Stimulated activated CD4-positive, alpha-beta T cell treated with anti-CD3 and anti-CD28 coated beads, Interleukin-12 subunit alpha, Interleukin-12 subunit beta, amount 100 ng/mL, for 4 hours (primary cell): ENCODE results near the gene DHX40.
A peak's percentile ranks its signal among the peaks of the same experiment; 100 is the strongest.
"Not testable (repeated sequence)": the region's sequence is repeated elsewhere in the genome, so short reads cannot be mapped to it uniquely, and the experiment has no call there.

Source experiments
- DNase-seq: peaks from one replicate; pipeline ENCODE4 v3.0.0-alpha.2; 2020

DHX40 gene, protein sequence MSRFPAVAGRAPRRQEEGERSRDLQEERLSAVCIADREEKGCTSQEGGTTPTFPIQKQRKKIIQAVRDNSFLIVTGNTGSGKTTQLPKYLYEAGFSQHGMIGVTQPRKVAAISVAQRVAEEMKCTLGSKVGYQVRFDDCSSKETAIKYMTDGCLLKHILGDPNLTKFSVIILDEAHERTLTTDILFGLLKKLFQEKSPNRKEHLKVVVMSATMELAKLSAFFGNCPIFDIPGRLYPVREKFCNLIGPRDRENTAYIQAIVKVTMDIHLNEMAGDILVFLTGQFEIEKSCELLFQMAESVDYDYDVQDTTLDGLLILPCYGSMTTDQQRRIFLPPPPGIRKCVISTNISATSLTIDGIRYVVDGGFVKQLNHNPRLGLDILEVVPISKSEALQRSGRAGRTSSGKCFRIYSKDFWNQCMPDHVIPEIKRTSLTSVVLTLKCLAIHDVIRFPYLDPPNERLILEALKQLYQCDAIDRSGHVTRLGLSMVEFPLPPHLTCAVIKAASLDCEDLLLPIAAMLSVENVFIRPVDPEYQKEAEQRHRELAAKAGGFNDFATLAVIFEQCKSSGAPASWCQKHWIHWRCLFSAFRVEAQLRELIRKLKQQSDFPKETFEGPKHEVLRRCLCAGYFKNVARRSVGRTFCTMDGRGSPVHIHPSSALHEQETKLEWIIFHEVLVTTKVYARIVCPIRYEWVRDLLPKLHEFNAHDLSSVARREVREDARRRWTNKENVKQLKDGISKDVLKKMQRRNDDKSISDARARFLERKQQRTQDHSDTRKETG

GRCh38 chr17:59565171-59565958, at the start of gene DHX40:
Gene DHX40 (plus strand): TSS chr17:59565610. CDS start chr17:59565672, 62 bp downstream.
- DNase-seq = peak; percentile 95

DNA sequence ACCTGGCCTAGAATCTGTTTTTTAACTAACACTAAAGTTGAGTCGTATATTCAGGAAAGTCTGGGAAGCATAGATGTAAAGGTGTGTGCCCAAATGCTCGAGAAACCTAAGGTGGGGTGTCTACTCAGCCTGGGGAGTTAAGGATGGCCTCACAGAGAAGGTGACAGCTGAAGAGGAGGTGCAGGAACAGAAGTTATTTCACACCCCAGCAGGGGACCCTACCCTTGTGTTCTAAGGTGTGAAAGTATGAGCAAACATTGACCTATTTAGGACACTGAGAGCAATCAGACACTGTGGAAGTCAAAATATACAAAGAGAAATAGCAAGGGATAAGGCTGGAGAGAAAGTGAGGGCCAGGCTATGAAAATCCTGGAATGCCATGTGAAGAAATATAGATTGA, 49.0 kb upstream of the DHX40 start:
- DNase-seq = no peak

- DNase-seq = no peak
Measured at GRCh38 chr17:59519132-59519531, 46.3 kb upstream of the DHX40 start.

DNA sequence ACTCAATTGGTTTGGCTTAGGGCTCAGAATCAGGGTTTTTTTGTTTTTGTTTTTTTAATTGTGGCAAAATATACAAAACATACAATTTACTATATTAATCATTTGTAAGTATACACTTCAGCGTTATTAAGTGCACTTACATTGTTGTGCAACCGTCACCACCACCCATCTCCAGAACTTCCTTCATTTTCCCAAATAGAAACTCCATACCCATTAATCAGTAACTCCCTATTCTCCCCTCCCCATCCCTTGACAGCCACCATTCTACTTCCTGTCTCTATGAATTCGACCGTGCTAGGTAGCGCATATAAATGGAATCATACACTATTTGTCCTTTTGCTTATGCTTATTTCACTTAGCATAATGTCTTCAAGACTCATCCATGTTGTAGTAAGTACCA, 45.2 kb upstream of the DHX40 start:
- no peak for DNase-seq

DNA sequence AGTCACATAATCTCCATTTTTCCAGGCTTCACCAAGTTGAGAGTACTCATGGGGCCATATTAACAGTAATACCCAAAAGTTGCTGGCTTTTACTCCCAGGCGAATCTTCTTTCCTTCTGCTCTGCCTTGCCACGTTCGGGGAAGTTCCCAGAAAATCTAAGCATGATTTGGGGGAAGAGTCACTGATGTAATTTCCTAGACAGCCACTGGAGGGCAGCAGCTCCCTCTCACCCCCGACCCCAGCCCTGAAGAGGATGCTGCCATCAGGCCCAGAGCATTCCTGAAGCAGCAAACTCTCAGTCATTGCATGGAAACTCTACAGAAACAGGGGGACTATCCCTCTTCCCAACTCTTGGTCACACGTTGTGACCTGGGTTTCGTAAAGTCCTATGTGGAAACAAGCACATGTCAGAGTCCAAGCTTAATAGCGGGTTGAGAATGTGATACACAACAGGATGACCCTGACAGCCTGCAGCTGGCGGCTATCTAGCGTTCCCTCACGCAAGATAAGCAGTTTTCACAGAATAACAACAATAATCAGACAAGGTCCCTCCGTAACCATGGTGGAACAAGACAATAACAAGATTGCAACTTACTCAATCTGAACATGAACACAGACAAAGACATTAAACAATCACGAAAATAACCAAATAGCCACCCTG, 43.8 kb upstream of the DHX40 start:
- peak; percentile 59 for DNase-seq

DNA sequence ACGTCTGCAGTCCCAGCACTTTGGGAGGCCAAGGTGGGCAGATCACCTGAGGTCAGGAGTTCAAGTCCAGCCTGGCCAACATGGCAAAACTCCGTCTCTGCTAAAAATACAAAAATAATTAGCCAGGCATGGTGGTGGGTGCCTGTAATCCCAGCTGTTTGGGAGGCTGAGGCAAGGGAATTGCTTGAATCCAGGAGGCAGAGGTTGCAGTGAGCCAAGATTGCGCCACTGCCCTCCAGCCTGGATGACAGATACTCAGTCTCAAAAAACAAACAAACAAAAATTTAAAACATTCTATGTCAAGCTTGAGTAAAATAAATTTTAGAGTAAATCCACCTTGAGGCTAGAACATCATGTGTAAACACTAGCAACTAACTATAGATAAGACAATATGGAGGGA, 40.5 kb upstream of the DHX40 start:
- not testable (repeated sequence) for DNase-seq

DNA sequence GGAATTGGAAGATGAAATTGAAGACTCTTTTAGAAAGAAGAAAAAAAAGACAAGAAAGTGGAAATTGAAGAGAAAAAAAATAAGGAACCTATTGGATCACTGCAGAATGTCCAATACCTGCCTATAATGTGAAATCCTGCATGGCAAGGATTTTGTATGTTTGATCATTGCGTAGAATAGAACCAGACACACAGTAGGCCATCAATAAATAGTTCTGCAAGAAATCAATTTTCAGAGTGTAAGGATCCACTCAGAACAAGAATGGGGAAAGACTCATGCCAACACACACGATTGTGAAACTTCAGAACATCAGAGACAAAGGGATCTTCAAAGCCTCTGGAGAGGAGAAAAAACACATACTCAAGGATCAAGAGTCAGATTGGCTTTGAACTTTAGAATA, 39.7 kb upstream of the DHX40 start:
- no peak for DNase-seq

- no peak for DNase-seq
Measured at GRCh38 chr17:59526451-59526850, 39.0 kb upstream of the DHX40 start.

GRCh38 chr17:59527325-59527917, 38.0 kb upstream of the DHX40 start:
- DNase-seq = no peak

GRCh38 chr17:59527931-59528330, 37.5 kb upstream of the DHX40 start:
- DNase-seq = no peak

DNA sequence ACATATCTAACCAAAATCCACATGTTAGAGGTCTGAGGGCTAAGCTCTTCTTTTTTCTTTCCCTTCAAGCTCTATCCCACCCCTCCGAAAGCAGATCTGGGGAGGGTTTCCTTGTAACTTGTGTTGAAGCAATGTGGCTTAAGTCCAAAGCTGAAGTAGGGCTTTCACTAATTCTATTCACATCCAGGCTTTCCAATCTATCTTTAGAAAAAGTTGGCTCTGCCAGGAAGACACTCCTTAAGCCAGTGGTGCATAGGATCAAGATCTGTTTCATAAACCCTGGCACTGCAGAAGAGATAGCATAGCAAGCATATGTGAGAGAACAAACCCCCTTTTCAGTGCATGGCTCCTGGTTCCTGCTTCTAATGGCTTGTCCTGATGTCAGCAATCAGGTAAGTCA, 34.9 kb upstream of the DHX40 start:
- DNase-seq = no peak

- no peak for DNase-seq
Measured at GRCh38 chr17:59533694-59534093, 31.7 kb upstream of the DHX40 start.

DNA sequence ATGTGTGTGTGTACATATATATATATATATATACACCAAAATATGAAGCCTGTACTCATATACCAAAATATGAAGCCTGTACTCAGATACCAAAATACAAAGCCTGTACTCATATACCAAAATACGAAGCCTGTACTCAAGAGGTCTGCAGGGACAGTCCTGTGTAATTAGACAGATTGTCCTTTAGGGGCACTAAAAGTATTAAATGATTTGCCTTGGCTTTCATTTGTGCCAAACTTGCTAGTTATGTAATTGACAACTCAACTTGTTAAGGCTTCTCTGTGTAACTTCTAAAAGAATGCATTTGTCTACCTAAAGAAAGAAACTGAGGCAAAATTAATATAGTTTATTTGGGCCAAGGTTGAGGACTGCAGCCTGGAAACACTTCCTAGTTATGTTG, 30.8 kb upstream of the DHX40 start:
- no peak for DNase-seq

DNA sequence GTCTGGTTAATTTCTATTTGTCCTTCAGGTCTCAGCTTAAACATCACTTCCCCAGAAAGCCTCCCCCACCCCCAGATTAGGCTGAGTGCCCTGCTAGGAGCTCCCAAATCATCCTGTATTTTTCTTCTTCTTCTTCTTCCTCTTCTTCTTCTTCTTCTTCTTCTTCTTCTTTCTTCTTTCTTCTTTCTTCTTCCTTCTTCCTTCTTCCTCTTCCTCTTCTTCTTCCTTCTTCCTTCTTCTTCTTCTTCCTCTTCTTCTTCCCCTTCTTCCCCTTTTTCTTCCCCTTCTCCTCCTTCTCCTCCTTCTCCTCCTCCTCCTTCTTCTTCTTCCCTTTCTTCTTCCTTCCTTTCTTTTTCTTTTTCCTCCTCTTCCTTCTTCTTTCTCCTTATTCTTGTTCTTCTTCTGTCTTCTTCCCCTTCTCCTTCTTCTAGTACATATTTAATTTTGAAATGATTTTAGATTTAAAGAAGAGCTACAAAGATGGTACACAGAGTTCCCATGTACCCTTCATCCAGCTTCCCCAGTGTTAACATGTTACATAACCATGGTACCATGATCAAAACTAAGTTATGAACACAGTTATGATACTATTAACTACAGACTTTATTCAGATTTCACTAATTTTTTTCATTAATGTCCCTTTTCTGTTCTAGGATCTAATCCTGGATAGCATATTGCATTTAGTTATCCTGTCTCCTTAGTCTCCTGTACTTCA, 27.1 kb upstream of the DHX40 start:
- DNase-seq = no peak

DNA sequence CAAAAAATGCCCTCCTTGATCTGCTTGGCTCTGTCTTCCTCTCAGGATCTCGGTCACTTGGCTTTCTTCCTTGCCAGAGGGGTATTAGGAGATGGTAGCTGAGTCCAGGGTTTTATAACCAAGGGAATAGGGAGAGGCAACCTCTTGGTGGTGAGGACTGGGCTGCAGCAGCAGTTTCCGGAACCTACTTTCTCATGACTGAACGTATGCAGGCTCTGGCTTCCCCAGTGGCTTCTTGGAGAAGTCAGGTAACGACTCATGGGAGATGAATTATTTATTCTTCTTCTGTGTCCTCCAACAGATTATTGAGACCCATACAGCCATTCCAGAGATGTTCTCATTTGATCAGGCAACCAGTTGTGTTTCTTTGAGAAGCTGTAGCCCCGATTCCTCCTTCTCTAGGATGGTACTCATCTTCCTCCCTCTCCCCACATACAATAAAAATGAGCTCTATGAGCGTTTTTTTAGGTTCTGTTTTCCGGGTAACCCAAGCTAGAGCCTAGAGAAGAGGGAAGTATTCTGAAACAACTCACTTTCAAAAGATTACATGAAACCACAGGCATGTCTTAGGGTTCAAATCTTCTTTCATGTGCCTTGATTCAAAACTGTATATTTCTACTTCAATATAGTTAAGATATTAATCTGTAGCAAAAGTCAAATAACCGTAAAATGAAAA, 22.3 kb upstream of the DHX40 start:
- DNase-seq = no peak

DNA sequence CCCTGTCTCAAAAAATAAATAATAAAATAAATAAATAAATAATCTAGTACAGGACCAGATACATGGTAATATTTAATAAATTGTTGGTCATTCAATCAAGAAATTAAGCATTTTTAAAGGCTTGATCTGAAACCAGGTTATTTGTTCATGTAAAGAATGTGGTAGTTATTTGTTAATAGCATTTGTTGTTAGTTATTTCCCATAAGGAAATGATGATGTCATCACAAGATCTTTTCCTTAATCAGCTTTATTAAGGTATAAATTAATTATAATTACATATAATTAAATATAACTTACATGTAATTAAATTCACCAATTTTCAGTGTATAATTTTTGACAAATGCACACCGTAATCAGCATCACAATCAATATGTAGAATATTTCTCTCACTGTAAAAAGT, 19.5 kb upstream of the DHX40 start:
- no peak for DNase-seq

- DNase-seq = no peak
Measured at GRCh38 chr17:59547131-59547915, 18.1 kb upstream of the DHX40 start.

DNA sequence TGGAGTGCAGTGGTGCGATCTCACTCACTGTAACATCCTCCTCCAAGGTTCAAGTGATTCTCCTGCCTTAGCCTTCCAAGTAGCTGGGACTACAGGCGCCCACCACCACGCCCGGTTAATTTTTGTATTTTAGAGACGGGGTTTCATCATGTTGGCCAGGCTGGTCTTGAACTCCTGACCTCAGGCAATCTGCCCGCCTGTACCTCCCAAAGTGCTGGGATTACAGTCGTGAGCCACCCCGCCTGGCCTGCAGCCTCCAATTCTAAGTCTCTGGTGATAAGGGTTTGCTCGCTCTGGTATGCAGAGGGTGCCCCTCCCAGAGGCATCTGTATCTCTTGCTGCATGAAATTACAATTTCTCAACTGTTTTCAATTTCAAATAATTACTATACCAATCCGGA, 16.4 kb upstream of the DHX40 start:
- DNase-seq = not testable (repeated sequence)

- no peak for DNase-seq
Measured at GRCh38 chr17:59550703-59551102, 14.7 kb upstream of the DHX40 start.

- DNase-seq = no peak
Measured at GRCh38 chr17:59558039-59558438, 7.4 kb upstream of the DHX40 start.
